Brain microvascular endothelial cell (primary cell): ENCODE data around the gene MAD1L1.
A peak's percentile ranks its signal among the peaks of the same experiment; 100 is the strongest.

Source experiments
- DNase-seq: peaks from one replicate; pipeline ENCODE4 v3.0.0-alpha.2; 2020
- H3K27ac ChIP-seq: fragments of 250-450 bp; sonication (Bioruptor Pico); 2 replicates; pipeline ENCODE4 v1.5.1; 2020; ENCODE audit warnings: mild to moderate bottlenecking, moderate library complexity
- H3K27me3 ChIP-seq: fragments of 250-450 bp; sonication (Bioruptor Pico); replicated peaks from 2 replicates; pipeline ENCODE4 v1.5.1; 2020; ENCODE audit warnings: mild to moderate bottlenecking
- H3K36me3 ChIP-seq: fragments of 250-450 bp; sonication (Bioruptor Pico); replicated peaks from 2 replicates; pipeline ENCODE4 v1.5.1; 2020; ENCODE audit warnings: mild to moderate bottlenecking
- H3K4me3 ChIP-seq: 2 replicates; pipeline ENCODE4 v1.5.1; 2011; ENCODE audit warnings: low read depth, mild to moderate bottlenecking, control low read depth, low read length, moderate library complexity
- CTCF ChIP-seq: IDR thresholded peaks from 2 replicates; pipeline ENCODE4 v1.5.1; 2011; ENCODE audit warnings: low read depth, mild to moderate bottlenecking, moderate library complexity, low read length, control low read depth, inconsistent platforms; ENCODE audit errors: missing control alignments
- in situ Hi-C: cut with HindIII; loops from 2 replicates; pipeline ENCODE4 v1.10.0; 2017; ENCODE audit warnings: low sequenced_read_pairs, low pct_ligation_motif_present

Gene MAD1L1

GRCh38 chr7:2232766-2233520, at the start of gene MAD1L1:
Gene MAD1L1 (minus strand): TSS chr7:2232945. CDS start chr7:2230133, 2,812 bp downstream.
- TF ChIP-seq CTCF = no peak
- H3K36me3 ChIP-seq = peaks cover 20% of the 10 kb centered on the region
- in situ Hi-C loops = no loop called here
- peak within 1 kb of the TSS; percentile 61 for H3K27ac ChIP-seq
- peak; percentile 83 for DNase-seq
- peak within 1 kb of the TSS; percentile 80 for H3K4me3 ChIP-seq
- no peaks in the 10 kb centered on the region for H3K27me3 ChIP-seq

- in situ Hi-C loops = no loop called here
- no peak for DNase-seq
These were observed 49.5 kb upstream of the MAD1L1 start for GRCh38 chr7:2282185-2282751.

GRCh38 chr7:2281541-2281940, 48.8 kb upstream of the MAD1L1 start:
- in situ Hi-C loops = no loop called here
- H3K27me3 ChIP-seq = no peaks in the 10 kb centered on the region
- peaks cover 5% of the 10 kb centered on the region for H3K36me3 ChIP-seq
- H3K4me3 ChIP-seq = no peak overlapping the region
- no peak for DNase-seq
- no peak overlapping the region for H3K27ac ChIP-seq
- no peak for TF ChIP-seq CTCF

More at GRCh38 chr7:2282185-2282751, 49.5 kb upstream of the MAD1L1 start:
- no peak for TF ChIP-seq CTCF
- H3K27ac ChIP-seq = no peak overlapping the region
- peaks cover 2% of the 10 kb centered on the region for H3K36me3 ChIP-seq
- H3K27me3 ChIP-seq = no peaks in the 10 kb centered on the region
- no peak overlapping the region for H3K4me3 ChIP-seq

- Histone ChIP-seq H3K27ac (no peak overlapping the region), H3K4me3 (no peak overlapping the region), H3K27me3 (no peaks in the 10 kb centered on the region), H3K36me3 (peaks cover 9% of the 10 kb centered on the region)
- in situ Hi-C loops = no loop called here
- no peak for TF ChIP-seq CTCF
- DNase-seq = no peak
These were observed 47.7 kb upstream of the MAD1L1 start for GRCh38 chr7:2280424-2280823.

- DNase-seq = no peak
- in situ Hi-C loops = no loop called here
These were observed 47.2 kb upstream of the MAD1L1 start for GRCh38 chr7:2279896-2280295.

More at GRCh38 chr7:2279896-2280295, 47.2 kb upstream of the MAD1L1 start:
- peaks cover 9% of the 10 kb centered on the region for H3K36me3 ChIP-seq
- no peak for TF ChIP-seq CTCF
- H3K27me3 ChIP-seq = no peaks in the 10 kb centered on the region
- no peak overlapping the region for H3K4me3 ChIP-seq
- no peak overlapping the region for H3K27ac ChIP-seq
